ENCODE measurements around the gene OSBPL7. TPM values are rescaled to one million over a fixed set of nuclear protein-coding genes. Genes with fewer than 3 reads are reported as not detected.

OSBPL7 gene
- total RNA-seq, 2 donors from 2014 or later: 18.2 to 42.2 TPM

DNA sequence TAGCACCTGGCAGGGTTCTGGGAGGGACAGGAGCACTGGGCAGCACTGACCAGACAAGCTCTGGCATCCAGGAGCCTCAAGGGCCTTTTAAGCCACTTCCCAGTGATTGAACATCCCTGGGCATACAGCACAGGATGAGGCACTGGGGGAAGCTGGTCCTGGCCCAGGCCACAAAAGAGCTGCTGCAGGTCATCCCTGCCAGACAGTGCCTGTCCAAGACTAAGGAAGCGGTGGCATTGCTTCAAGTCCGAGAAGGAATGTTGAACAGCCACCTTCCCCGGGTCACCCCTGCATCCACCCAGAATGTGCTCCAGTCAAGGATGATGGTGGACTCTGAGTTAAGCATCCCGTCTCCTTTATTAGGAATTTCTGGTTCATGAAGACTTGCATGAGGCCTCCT lies 1.2 kb upstream of the OSBPL7 start:
- no peak overlapping the region for H3K4me3 ChIP-seq
- 89 to 91% methylated on average over 4 of the region's 4 CpGs for WGBS, 2 donors
- ATAC-seq (no peak), DNase-seq (no peak)
- peaks cover 9 to 21% of the 10 kb centered on the region in 2 donors for H3K36me3 ChIP-seq (replicated peaks in 1 of 2; ENCODE audit: insufficient read depth in 1 of 2, low read depth in 2 of 2)
- H3K4me1 ChIP-seq: peaks cover 22% of the 10 kb centered on the region
- intact Hi-C loops (cut with DNase I): no loop called here
- TF ChIP-seq CTCF (IDR thresholded peaks at IDR 0.05) (no peak), POLR2A (IDR thresholded peaks at IDR 0.05) (no peak)
- H3K27me3 ChIP-seq: no peaks in the 10 kb centered on the region
- H3K27ac ChIP-seq: peak overlapping the region in 1 of 4 donors; percentile 77
- no peaks in the 10 kb centered on the region for H3K9me3 ChIP-seq

DNA sequence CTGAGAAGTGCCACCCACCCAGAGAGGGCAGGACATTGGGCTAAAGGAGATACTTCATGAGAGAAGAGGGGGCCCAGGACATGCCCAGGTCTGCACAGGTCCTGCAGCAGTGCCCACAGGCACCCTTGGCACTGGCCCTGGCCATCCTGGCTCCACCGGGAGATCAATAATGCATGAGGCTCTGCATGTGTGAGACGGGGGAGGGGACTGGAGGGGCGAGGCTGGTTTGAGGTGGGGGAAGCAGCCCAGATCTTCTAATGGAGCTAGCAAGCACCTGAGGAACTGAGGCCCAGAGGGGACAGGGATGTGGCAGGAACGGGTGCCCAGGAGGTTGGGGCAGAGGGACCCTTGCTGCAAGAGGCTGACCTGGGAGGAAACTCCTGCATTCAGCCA lies 567 bp downstream of the OSBPL7 start:
- ATAC-seq (peak; percentile 19), DNase-seq (peak in 1 of 4 donors; percentile 39)
- peak overlapping the region; percentile 59 to 80 for H3K4me3 ChIP-seq
- H3K4me1 ChIP-seq: peaks cover 22% of the 10 kb centered on the region
- H3K36me3 ChIP-seq (replicated peaks in 1 of 2; ENCODE audit: insufficient read depth in 1 of 2, low read depth in 2 of 2): peaks cover 10 to 23% of the 10 kb centered on the region in 2 donors
- intact Hi-C loops (cut with DNase I): no loop called here
- WGBS, 2 donors: 0 to 1% methylated on average over 4 of the region's 4 CpGs
- no peaks in the 10 kb centered on the region for H3K9me3 ChIP-seq
- H3K27me3 ChIP-seq: no peaks in the 10 kb centered on the region
- TF ChIP-seq CTCF (IDR thresholded peaks at IDR 0.05) (no peak), POLR2A (IDR thresholded peaks at IDR 0.05) (no peak)
- peak overlapping the region; percentile 53 to 77 (median 70) for H3K27ac ChIP-seq

DNA sequence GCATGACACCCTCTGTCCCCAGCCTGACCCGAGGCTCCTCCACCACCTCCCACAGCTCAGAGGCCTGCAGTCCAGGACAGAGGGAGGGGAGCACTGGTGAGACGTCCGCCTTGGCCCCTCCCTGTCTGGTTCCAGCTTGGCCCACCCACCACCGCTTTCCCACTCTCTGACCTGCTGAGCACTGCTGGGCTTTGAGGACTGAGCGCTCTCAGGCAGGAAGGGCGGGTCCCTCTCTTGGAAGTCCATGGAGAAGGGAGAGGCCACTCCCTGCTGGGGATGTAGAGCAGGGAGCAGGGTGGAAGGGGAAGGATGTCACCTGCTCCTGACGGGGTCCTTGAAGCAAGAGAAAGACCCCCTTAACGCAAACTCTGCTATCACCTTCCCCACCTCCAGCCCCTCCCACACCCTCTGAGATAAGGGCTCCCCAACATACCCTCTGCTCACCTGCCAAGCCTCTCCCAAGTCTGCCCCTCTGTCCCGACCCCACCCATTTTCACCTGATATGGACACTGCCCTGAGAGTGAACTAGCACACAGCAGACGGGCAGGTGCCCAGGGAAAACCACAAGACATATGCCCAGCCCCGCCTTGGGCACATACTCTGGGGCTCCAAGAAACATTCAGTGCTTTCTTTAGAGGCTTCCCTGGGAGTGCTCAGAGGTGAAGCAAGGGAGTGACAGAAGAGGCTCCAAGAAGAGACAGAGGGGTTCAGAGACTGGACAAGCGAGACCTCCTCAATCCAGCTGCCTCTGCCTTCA lies 1.4 kb downstream of the OSBPL7 start:
- Histone ChIP-seq H3K4me3 (no peak overlapping the region), H3K4me1 (peaks cover 22% of the 10 kb centered on the region), H3K27ac (peak overlapping the region in 1 of 4 donors; percentile 77), H3K36me3 (replicated peaks in 1 of 2; ENCODE audit: insufficient read depth in 1 of 2, low read depth in 2 of 2) (peaks cover 10 to 28% of the 10 kb centered on the region in 2 donors), H3K27me3 (no peaks in the 10 kb centered on the region), H3K9me3 (no peaks in the 10 kb centered on the region)
- no peak for DNase-seq
- intact Hi-C loops (cut with DNase I): no loop called here
- TF ChIP-seq POLR2A (IDR thresholded peaks at IDR 0.05): no peak
- no peak for TF ChIP-seq CTCF (IDR thresholded peaks at IDR 0.05)
- ATAC-seq: no peak
- WGBS, 2 donors: 57% methylated on average over 11 of the region's 12 CpGs

DNA sequence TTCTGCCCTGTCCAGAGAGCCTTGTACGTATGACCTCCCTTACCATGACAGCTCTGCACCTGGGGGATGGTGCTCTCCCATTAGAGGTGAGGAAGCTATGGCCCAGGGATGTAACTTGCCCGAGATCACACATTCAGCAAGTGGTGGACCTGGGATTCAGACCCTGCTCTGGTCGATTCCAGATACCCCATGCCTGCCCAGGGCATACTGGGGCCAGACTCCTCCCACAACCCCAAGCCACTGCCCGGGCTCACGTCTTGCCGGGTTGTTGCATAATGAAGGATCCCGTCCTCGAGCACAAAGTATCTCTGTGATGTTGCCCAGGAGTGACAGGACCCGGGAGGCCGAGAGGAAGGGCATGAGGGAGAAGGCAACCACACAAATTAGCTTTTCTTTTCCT lies 2.1 kb downstream of the OSBPL7 start:
- Histone ChIP-seq H3K9me3 (no peaks in the 10 kb centered on the region), H3K36me3 (replicated peaks in 1 of 2; ENCODE audit: insufficient read depth in 1 of 2, low read depth in 2 of 2) (peaks cover 10 to 31% of the 10 kb centered on the region in 2 donors), H3K27ac (no peak overlapping the region), H3K27me3 (no peaks in the 10 kb centered on the region), H3K4me1 (peaks cover 22% of the 10 kb centered on the region), H3K4me3 (no peak overlapping the region)
- TF ChIP-seq POLR2A (IDR thresholded peaks at IDR 0.05) (no peak), CTCF (IDR thresholded peaks at IDR 0.05) (no peak)
- 77 to 82% methylated on average over 7 to 10 of the region's 10 CpGs for WGBS, 2 donors
- DNase-seq: no peak
- intact Hi-C loops (cut with DNase I): no loop called here
- no peak for ATAC-seq

All from body of pancreas (tissue), 4 donors.